Mesenteric fat pad (tissue), 1 donor: Measurements from ENCODE around the gene PIGV. TPM values are rescaled to one million over a fixed set of nuclear protein-coding genes. Genes with fewer than 3 reads are reported as not detected.

ENCODE experiments used
- DNase-seq: peaks from one replicate; pipeline ENCODE4 v3.0.0-alpha.2; 2020; ENCODE audit warnings: low spot score
- long read RNA-seq: library from polyadenylated mRNA; unstranded; transcript quantifications from one replicate; pipeline ENCODE4 v2.0.0, GENCODE V29; 2020
- total RNA-seq: library from RNA; stranded (reverse); fragmentation: NEBNext Ultra II Directional; extraction: Animal tissue kit (Norgen Biotek cat#: 25700); gene quantifications from one replicate; pipeline ENCODE4 v1.2.1, GENCODE V29; 2021
- donor health status: DM: yes; HTN: yes; CAD: no.

The PIGV gene
- total RNA-seq, result 9.0 TPM
- long read RNA-seq, transcript PIGV-201 (4 exons, 2,367 nt), result major isoform, 13 of 44 reads
- long read RNA-seq, partial matches to known transcripts, result 6 of 44 reads
- long read RNA-seq, other reads (novel, unspliced or antisense), result 25 of 44 reads

DNA sequence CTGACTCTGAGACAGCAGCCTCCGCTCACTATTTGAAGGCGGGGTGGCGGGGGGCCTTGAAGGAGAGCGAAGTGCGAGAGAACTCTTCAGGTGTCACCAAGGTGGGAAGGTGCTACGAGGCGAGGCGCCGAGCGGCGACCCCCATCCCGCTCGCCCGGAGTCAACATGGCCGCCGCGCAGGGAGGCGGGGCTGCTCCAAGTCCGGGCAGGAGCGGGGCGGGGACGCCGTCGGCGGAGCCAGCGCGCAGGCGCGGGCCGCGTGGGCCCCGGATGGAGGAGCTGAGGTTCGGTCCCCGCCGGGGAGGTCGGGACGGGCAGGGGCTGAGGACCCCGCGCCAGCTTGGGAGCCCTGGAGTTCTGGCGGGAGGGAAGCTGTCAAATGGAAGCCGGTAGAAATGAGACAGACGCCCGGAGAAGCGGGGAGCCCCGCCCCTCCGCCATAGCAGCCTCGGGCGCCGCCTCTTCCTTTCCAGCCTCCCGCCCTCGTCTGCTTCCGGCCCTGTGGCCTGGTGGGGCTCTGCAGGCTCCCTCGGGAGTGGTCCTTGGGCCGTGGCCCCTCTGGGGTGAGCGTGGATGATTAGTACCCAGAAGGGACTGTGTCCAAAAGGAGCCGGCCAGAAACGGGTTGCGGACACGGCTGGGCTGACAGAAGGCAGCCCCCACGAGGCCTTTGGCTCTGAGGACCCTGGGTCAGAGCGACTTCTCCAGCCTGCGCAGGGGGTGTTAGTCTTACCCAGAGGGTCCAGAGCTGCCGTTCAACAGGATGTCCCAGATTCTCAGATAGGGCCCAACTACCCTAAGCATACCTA lies at the start of gene PIGV:
TSS of gene PIGV (plus strand) at position 245 of the 809 bp plus-strand sequence. CDS start 2,866 bp downstream, outside the sequence.
- peak; percentile 98 for DNase-seq

- DNase-seq, result no peak
These were observed 48.3 kb upstream of the PIGV start for GRCh38 chr1:26739329-26739914.

DNA sequence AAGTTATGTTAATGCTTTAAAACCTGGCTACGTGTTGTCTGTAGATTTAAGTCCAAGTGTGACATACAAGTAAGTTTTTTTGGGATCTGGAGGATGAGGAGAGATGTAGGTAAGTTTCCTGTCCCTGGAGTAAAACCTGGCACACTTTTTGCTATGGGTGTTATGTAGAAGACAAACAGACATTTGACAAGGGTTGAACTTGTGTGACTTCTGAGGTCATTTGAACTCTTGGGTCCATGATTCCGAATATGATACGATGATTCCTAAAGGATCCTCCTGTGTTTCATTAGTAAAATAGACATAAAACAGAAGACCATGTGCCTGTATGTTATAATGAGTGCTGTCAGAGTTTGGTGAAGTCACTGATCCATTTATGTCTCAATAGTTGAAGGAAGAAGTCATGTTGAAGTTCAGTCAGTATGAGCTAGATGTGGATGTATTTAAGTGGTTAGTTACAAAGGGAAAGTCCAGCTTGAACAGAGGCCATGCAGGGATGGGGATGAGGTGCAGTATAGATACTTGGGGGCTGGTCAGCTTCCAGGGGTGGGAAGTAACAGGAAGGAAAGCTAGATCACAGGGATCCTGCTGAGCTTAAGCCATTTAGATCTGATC lies 47.6 kb upstream of the PIGV start:
- DNase-seq, result no peak

GRCh38 chr1:26740952-26741351 lies 46.8 kb upstream of the PIGV start:
- no peak for DNase-seq

- DNase-seq, result no peak
These were observed 44.2 kb upstream of the PIGV start for GRCh38 chr1:26743426-26744059.

GRCh38 chr1:26744075-26744959 lies 43.4 kb upstream of the PIGV start:
- DNase-seq, result no peak

DNA sequence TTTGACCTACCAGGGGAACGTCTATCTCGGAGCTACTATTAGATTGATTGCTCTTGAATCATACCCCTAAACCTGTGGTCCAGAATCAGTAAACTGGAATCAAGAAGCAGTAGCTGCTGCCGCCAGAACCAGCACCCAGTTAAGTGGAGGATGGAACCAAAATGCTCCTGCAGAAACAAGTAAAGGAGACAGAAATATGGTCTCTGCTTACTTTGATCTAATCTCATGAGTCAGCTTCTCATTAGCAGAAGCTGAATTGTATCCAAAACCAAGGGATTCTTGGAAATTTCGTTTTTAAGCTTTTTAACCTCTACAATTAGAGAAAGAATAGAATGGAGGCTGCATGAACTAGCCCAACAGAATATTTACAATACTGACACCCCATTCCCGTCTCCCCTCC lies 42.6 kb upstream of the PIGV start:
- no peak for DNase-seq

DNA sequence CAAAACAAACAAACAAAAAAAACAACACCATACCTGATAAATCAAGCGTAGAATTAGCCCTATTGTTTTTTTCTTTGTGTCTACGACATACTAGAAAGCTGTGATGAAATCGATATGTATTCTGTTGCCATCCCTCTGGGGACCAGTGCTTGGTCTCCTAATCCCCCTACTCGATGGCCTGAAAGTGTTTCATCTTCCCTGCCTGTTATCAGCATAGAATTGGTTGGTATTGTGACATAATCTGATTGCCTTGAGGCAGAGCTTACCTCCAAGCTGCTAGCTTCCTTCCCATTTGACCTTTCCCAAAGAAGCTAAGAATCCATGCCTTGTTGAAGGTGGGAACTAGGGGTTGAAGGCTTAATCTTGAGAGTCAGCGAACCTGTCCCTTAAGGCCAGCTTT lies 40.7 kb upstream of the PIGV start:
- DNase-seq, result no peak

DNA sequence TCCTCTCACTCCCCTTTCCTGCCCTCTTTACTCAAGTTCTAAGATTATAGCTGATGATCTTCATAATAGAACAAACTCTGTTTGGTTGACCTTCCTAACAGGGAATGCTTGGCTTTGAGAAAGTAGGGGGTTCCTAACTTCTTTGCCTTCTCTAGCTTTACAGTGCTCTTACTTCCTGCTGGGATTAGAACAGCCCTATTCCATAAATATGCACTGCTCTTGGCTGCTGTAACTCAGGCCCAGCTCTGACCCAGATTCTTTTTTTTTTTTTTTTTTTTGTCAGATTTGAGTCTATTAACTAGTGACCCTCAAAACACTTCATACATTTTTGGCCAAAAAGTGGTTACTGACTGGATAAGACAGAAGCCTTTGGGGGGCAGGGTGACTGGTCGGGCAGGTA lies 39.4 kb upstream of the PIGV start:
- no peak for DNase-seq

GRCh38 chr1:26749458-26749857 lies 38.3 kb upstream of the PIGV start:
- DNase-seq, result no peak

GRCh38 chr1:26750428-26750827 lies 37.3 kb upstream of the PIGV start:
- no peak for DNase-seq

GRCh38 chr1:26752519-26752918 lies 35.2 kb upstream of the PIGV start:
- no peak for DNase-seq

- DNase-seq, result no peak
These were observed 33.5 kb upstream of the PIGV start for GRCh38 chr1:26754086-26754874.

- DNase-seq, result no peak
These were observed 29.4 kb upstream of the PIGV start for GRCh38 chr1:26758358-26758757.

DNA sequence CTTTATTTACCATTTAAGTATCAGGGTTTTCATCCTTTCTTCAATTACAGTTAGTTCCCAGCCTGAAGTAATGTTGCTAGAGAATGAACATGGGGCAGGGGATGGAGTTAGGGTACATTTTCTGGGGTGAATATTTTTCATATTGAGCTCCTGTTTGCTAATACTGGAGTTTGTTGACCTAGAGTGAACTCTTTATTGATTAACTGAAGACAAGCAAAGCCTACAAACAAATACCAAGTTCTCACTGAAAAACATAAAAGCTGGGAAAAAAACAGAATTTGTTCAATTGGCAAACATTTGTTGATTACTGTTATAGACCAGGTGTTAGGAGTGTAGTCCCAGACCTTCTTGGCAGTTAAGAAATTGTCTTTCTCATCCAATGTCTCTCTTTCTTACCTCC lies 28.2 kb upstream of the PIGV start:
- DNase-seq, result no peak

DNA sequence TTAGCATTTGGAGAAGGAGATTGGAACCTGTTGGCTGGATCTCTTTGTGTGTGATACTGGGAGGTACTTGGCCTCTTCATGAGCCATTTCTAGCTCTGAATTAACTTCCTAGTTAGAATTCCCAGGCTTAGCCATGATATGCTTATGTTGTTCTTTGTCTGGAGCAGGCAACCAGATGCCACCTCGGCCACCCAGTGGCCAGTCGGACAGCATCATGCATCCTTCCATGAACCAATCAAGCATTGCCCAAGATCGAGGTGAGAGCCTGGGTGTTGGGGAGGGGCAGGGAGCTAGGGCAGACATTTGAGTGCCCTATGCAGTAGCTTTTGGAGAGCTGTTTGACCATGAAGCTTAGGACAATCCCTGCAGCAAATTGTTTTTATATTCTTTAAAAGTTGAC lies 26.5 kb upstream of the PIGV start:
- DNase-seq, result no peak

DNA sequence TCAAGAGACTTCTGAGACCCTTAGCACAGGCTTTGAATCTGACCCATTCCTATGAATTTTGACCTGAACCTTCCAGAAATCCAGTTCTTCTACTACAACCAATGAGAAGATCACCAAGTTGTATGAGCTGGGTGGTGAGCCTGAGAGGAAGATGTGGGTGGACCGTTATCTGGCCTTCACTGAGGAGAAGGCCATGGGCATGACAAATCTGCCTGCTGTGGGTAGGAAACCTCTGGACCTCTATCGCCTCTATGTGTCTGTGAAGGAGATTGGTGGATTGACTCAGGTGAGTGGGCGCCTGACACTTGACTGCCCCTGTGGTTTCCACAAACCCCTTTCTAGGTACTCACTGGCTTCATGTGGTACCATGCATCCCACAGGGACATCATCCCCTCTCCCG lies 20.0 kb upstream of the PIGV start:
- no peak for DNase-seq

- no peak for DNase-seq
These were observed 19.0 kb upstream of the PIGV start for GRCh38 chr1:26768755-26769154.

DNA sequence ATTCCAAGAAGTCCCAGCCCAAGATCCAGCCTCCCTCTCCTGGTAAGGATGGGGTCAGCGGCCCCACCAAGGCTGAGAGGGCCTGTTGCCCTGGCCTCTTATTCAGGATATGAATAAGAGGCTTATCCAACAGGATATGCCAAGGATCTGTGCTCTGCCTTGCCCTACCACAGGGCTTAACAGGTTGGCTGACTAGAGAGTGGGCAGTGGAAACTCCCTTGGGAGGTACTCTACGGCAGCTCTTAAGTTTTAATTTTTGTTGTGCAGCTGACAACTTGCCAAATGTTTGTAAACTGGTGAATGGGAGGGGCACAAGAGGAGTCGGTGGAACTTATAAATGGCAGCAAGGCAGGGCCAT lies 16.5 kb upstream of the PIGV start:
- no peak for DNase-seq
